ENCODE data around the gene GOLGA6L4.
"Not testable (repeated sequence)": the region's sequence is repeated elsewhere in the genome, so short reads cannot be mapped to it uniquely, and the experiment has no call there.

GOLGA6L4 gene

GRCh38 chr15:84235573-84235972 lies at the start of gene GOLGA6L4:
Gene GOLGA6L4 (plus strand): TSS chr15:84235773. CDS start chr15:84235835, 62 bp downstream.
- not testable (repeated sequence) for DNase-seq

GRCh38 chr15:84192982-84193381 lies 42.6 kb upstream of the GOLGA6L4 start:
- not testable (repeated sequence) for DNase-seq

- DNase-seq: not testable (repeated sequence)
Measured at GRCh38 chr15:84195603-84196002, 40.0 kb upstream of the GOLGA6L4 start.

- DNase-seq: not testable (repeated sequence)
Measured at GRCh38 chr15:84196530-84197188, 38.9 kb upstream of the GOLGA6L4 start.

- DNase-seq: not testable (repeated sequence)
Measured at GRCh38 chr15:84199865-84200264, 35.7 kb upstream of the GOLGA6L4 start.

- not testable (repeated sequence) for DNase-seq
Measured at GRCh38 chr15:84246441-84246840, 10.9 kb downstream of the GOLGA6L4 start.
